Upper lobe of left lung (tissue), 6 donors: ENCODE results near the gene MSL2. TPM values are rescaled to one million over a fixed set of nuclear protein-coding genes. Genes with fewer than 3 reads are reported as not detected.

Experiments used
- ATAC-seq, 2 donors: fragments of 200-7000 bp; cut with Tn5 transposase; one replicate each; pipeline ENCODE4 v1.9.1; 2022; ENCODE audit warnings: mild to moderate bottlenecking in 2 of 2, moderate library complexity in 2 of 2; ENCODE audit not compliant: low FRiP score in 2 of 2
- DNase-seq, 2 donors: peaks; one replicate each; pipeline ENCODE4 v3.0.0-alpha.2; 2019 to 2020
- H3K27ac ChIP-seq, 4 donors: fragments of 200-600 bp; sonication (generic); one replicate each; pipeline ENCODE4 v1.5.1; 2016 to 2019
- H3K27me3 ChIP-seq, 4 donors: fragments of 200-600 bp; sonication (generic); one replicate each; pipeline ENCODE4 v1.5.1; 2017 to 2019
- H3K36me3 ChIP-seq, 4 donors: fragments of 200-600 bp; sonication (generic); one replicate each; pipeline ENCODE4 v1.5.1; 2016 to 2019
- H3K4me1 ChIP-seq, 4 donors: fragments of 200-600 bp; sonication (generic); one replicate each; pipeline ENCODE4 v1.5.1; 2018 to 2019
- H3K4me3 ChIP-seq, 4 donors: fragments of 200-600 bp; sonication (generic); one replicate each; pipeline ENCODE4 v1.5.1; 2017 to 2019; ENCODE audit warnings: mild to moderate bottlenecking in 2 of 4, moderate library complexity in 1 of 4
- H3K9me3 ChIP-seq, 4 donors: fragments of 200-600 bp; sonication (generic); one replicate each; pipeline ENCODE4 v1.5.1; 2018 to 2019
- CTCF ChIP-seq, 6 experiments: fragments of 450-650 bp in 4 of 6; fragments of 200-600 bp in 2 of 6; sonication (generic) in 2 of 6; IDR thresholded peaks; one replicate each; pipeline ENCODE4 v1.5.1; 2016 to 2019; ENCODE audit warnings: antibody characterized with exemption in 6 of 6
- EP300 ChIP-seq, 4 donors: sonication (generic); formaldehyde crosslinking; IDR thresholded peaks; one replicate each; pipeline ENCODE4 v1.5.1; 2017; ENCODE audit warnings: antibody characterized with exemption in 4 of 4, control low read depth in 2 of 4
- POLR2A ChIP-seq, 4 donors: fragments of 450-650 bp; IDR thresholded peaks; one replicate each; pipeline ENCODE4 v1.5.1; 2016 to 2017; ENCODE audit warnings: antibody characterized with exemption in 4 of 4, mild to moderate bottlenecking in 2 of 4
- POLR2AphosphoS5 ChIP-seq, 2 donors: sonication (generic); formaldehyde crosslinking; IDR thresholded peaks; one replicate each; pipeline ENCODE4 v1.5.1; 2017; ENCODE audit warnings: antibody characterized with exemption in 2 of 2
- WGBS, 2 donors: methylation state at CpG; one replicate each; pipeline ENCODE4 v1.1.5; 2017 to 2018; 5-methylcytosine and 5-hydroxymethylcytosine counted together
- total RNA-seq, 6 donors: library from RNA; depleted of rRNA in 4 of 6; stranded (reverse); fragments of >200 nt in 4 of 6; gene quantifications; one replicate each; pipeline versions ENCODE4 v1.1.0 to v1.2.1, GENCODE V29; 2016 to 2021
- donor health status: DM: no; HTN: no; CAD: no; lungs with moderate emphysema.
- donor health status: DM: no; HTN: yes; CAD: no; lungs with severe emphysema.

Gene MSL2
- total RNA-seq, 6 donors from 2014 or later = 15.1 to 42.6 (median 33.4) TPM

- WGBS, 2 donors = 0 to 1% methylated on average over 23 to 38 of the region's 64 CpGs
- TF ChIP-seq CTCF (IDR thresholded peaks at IDR 0.05) (peak in 3 of 6 experiments; percentile 0 to 23 (median 15)), EP300 (IDR thresholded peaks at IDR 0.05) (peak in 1 of 4 donors; percentile 32), POLR2AphosphoS5 (IDR thresholded peaks at IDR 0.05) (peak; percentile 73 to 87), POLR2A (IDR thresholded peaks at IDR 0.05) (peak in 3 of 4 donors; percentile 42 to 78 (median 77))
- peak overlapping the region; percentile 99 to 100 (median 100) for H3K27ac ChIP-seq
Observed at GRCh38 chr3:136196401-136197158, 445 bp upstream of the MSL2 start.

GRCh38 chr3:136195258-136196063, 674 bp downstream of the MSL2 start:
- peak; percentile 58 to 76 for ATAC-seq

More at GRCh38 chr3:136196401-136197158, 445 bp upstream of the MSL2 start:
- Histone ChIP-seq H3K4me1 (peaks cover 17 to 31% (median 21%) of the 10 kb centered on the region in 4 donors), H3K36me3 (no peaks in the 10 kb centered on the region), H3K4me3 (peak overlapping the region; percentile 68 to 93 (median 89)), H3K27me3 (no peaks in the 10 kb centered on the region), H3K9me3 (no peaks in the 10 kb centered on the region)
- peak; percentile 93 to 97 for ATAC-seq
- peak; percentile 97 for DNase-seq

GRCh38 chr3:136194409-136195257, 1.5 kb downstream of the MSL2 start:
- Histone ChIP-seq H3K9me3 (no peaks in the 10 kb centered on the region), H3K4me1 (peaks cover 34 to 51% (median 39%) of the 10 kb centered on the region in 4 donors), H3K27ac (peak overlapping the region; percentile 99 to 100 (median 100)), H3K4me3 (peak overlapping the region; percentile 68 to 93 (median 89)), H3K27me3 (no peaks in the 10 kb centered on the region), H3K36me3 (no peaks in the 10 kb centered on the region)
- ATAC-seq (no peak), DNase-seq (peak in 1 of 2 donors; percentile 68)
- 0% methylated on average over 47 of the region's 47 CpGs for WGBS, 2 donors
- TF ChIP-seq CTCF (IDR thresholded peaks at IDR 0.05) = no peak
- peak in 1 of 2 donors; percentile 38 for TF ChIP-seq POLR2AphosphoS5 (IDR thresholded peaks at IDR 0.05)
- no peak for TF ChIP-seq POLR2A (IDR thresholded peaks at IDR 0.05)
- TF ChIP-seq EP300 (IDR thresholded peaks at IDR 0.05) = no peak

More at GRCh38 chr3:136195258-136196063, 674 bp downstream of the MSL2 start:
- peaks cover 27 to 42% (median 31%) of the 10 kb centered on the region in 4 donors for H3K4me1 ChIP-seq
- H3K27ac ChIP-seq = peak overlapping the region; percentile 99 to 100 (median 100)
- peak in 1 of 2 donors; percentile 79 for DNase-seq
- H3K9me3 ChIP-seq = no peaks in the 10 kb centered on the region
- WGBS, 2 donors = 0 to 2% methylated on average over 11 to 20 of the region's 103 CpGs
- H3K27me3 ChIP-seq = no peaks in the 10 kb centered on the region
- peak overlapping the region; percentile 68 to 93 (median 89) for H3K4me3 ChIP-seq
- no peaks in the 10 kb centered on the region for H3K36me3 ChIP-seq
- TF ChIP-seq POLR2A (IDR thresholded peaks at IDR 0.05) (peak in 1 of 4 donors; percentile 80), CTCF (IDR thresholded peaks at IDR 0.05) (peak in 2 of 6 experiments; percentile 6), EP300 (IDR thresholded peaks at IDR 0.05) (no peak), POLR2AphosphoS5 (IDR thresholded peaks at IDR 0.05) (no peak)

GRCh38 chr3:136193278-136194054, 2.7 kb downstream of the MSL2 start:
- Histone ChIP-seq H3K9me3 (no peaks in the 10 kb centered on the region), H3K4me3 (peak overlapping the region; percentile 68 to 93 (median 89)), H3K27ac (peak overlapping the region; percentile 99 to 100 (median 100)), H3K36me3 (no peaks in the 10 kb centered on the region), H3K27me3 (no peaks in the 10 kb centered on the region), H3K4me1 (peaks cover 34 to 60% (median 44%) of the 10 kb centered on the region in 4 donors)
- WGBS, 2 donors = 1 to 2% methylated on average over 6 of the region's 6 CpGs
- DNase-seq (peak in 1 of 2 donors; percentile 36), ATAC-seq (no peak)
- TF ChIP-seq POLR2AphosphoS5 (IDR thresholded peaks at IDR 0.05) = no peak
- no peak for TF ChIP-seq EP300 (IDR thresholded peaks at IDR 0.05)
- no peak for TF ChIP-seq POLR2A (IDR thresholded peaks at IDR 0.05)
- no peak for TF ChIP-seq CTCF (IDR thresholded peaks at IDR 0.05)
